Measurements from ENCODE around the gene FAM13B. TPM values are rescaled to one million over a fixed set of nuclear protein-coding genes. Genes with fewer than 3 reads are reported as not detected.
"Not testable (repeated sequence)": the region's sequence is repeated elsewhere in the genome, so short reads cannot be mapped to it uniquely, and the experiment has no call there.

The FAM13B gene
- total RNA-seq, 1 experiment from 2014 or later = 13.6 TPM

- BruUV-seq (replicated peaks); H3K9me2 ChIP-seq (ENCODE audit: insufficient read depth); H2AFZ ChIP-seq (ENCODE audit: low read depth, low read length, poor library complexity, severe bottlenecking); H3K9ac ChIP-seq (ENCODE audit: low read length); DNase-seq (ENCODE audit: low read depth, low spot score); intact Hi-C loops (cut with micrococcal nuclease); RAD21 ChIA-PET (ENCODE audit: low non-redundant PET in 1 of 2, low total read pairs in 2 of 2, uncharacterized antibody in 2 of 2, unreplicated experiment in 2 of 2); H3K4me3 ChIP-seq (replicated peaks in 1 of 2; ENCODE audit: low read depth in 1 of 2, low read length in 2 of 2); ATAC-seq; H3K36me3 ChIP-seq (ENCODE audit: control insufficient read depth in 1 of 2, insufficient read depth in 2 of 2, low read length in 2 of 2); H3K27ac ChIP-seq (ENCODE audit: low read depth, low read length); H3K4me2 ChIP-seq (ENCODE audit: low read length); POLR2A ChIA-PET; H3K27me3 ChIP-seq (ENCODE audit: insufficient read depth, low read length); H4K20me1 ChIP-seq (ENCODE audit: insufficient read depth); H3K9me3 ChIP-seq (ENCODE audit: control insufficient read depth in 1 of 2, insufficient read depth in 1 of 2, low read depth in 1 of 2, low read length in 2 of 2); CTCF ChIA-PET: not testable (repeated sequence)
- H3K79me2 ChIP-seq (ENCODE audit: insufficient read depth, low read length) = peaks cover 92% of the 10 kb centered on the region
- peaks cover 6 to 27% of the 10 kb centered on the region in 2 experiments for H3K4me1 ChIP-seq (ENCODE audit: control insufficient read depth in 1 of 2, insufficient read depth in 2 of 2, low read length in 2 of 2)
Observed at GRCh38 chr5:138028262-138028970, 4.5 kb downstream of the FAM13B start.

GRCh38 chr5:138026793-138027192 is 6.1 kb downstream of the FAM13B start:
- H3K9me2 ChIP-seq (ENCODE audit: insufficient read depth); ATAC-seq; H2AFZ ChIP-seq (ENCODE audit: low read depth, low read length, poor library complexity, severe bottlenecking); intact Hi-C loops (cut with micrococcal nuclease); H3K9ac ChIP-seq (ENCODE audit: low read length); H3K9me3 ChIP-seq (ENCODE audit: control insufficient read depth in 1 of 2, insufficient read depth in 1 of 2, low read depth in 1 of 2, low read length in 2 of 2); POLR2A ChIA-PET; DNase-seq (ENCODE audit: low read depth, low spot score); H3K27me3 ChIP-seq (ENCODE audit: insufficient read depth, low read length); H3K4me3 ChIP-seq (replicated peaks in 1 of 2; ENCODE audit: low read depth in 1 of 2, low read length in 2 of 2); H3K27ac ChIP-seq (ENCODE audit: low read depth, low read length); RAD21 ChIA-PET (ENCODE audit: low non-redundant PET in 1 of 2, low total read pairs in 2 of 2, uncharacterized antibody in 2 of 2, unreplicated experiment in 2 of 2); H4K20me1 ChIP-seq (ENCODE audit: insufficient read depth); H3K36me3 ChIP-seq (ENCODE audit: control insufficient read depth in 1 of 2, insufficient read depth in 2 of 2, low read length in 2 of 2); H3K4me2 ChIP-seq (ENCODE audit: low read length); BruUV-seq (replicated peaks): not testable (repeated sequence)
- Histone ChIP-seq H3K4me1 (ENCODE audit: control insufficient read depth in 1 of 2, insufficient read depth in 2 of 2, low read length in 2 of 2) (peaks cover 6 to 20% of the 10 kb centered on the region in 2 experiments), H3K79me2 (ENCODE audit: insufficient read depth, low read length) (peaks cover 100% of the 10 kb centered on the region)
- CTCF ChIA-PET = interaction anchor here (0.6 to 1.8 kb wide), 3 partner anchors 8 to 490 kb away, joined by 3 to 6 read pairs (median 3); no protein-coding TSS in a partner anchor

GRCh38 chr5:138025285-138025684 is 7.6 kb downstream of the FAM13B start:
- Histone ChIP-seq H3K9ac (ENCODE audit: low read length) (no peak overlapping the region), H4K20me1 (ENCODE audit: insufficient read depth) (no peaks in the 10 kb centered on the region; the same call in 1 of the 2 replicates)

More at GRCh38 chr5:138025285-138025684, 7.6 kb downstream of the FAM13B start:
- H3K36me3 ChIP-seq (ENCODE audit: control insufficient read depth in 1 of 2, insufficient read depth in 2 of 2, low read length in 2 of 2) = peaks cover 0 to 4% of the 10 kb centered on the region in 2 experiments; a peak in 1 of 4 replicates
- H3K9me3 ChIP-seq (ENCODE audit: control insufficient read depth in 1 of 2, insufficient read depth in 1 of 2, low read depth in 1 of 2, low read length in 2 of 2) = no peaks in the 10 kb centered on the region
- DNase-seq (ENCODE audit: low read depth, low spot score) = no peak
- BruUV-seq (replicated peaks) = no TSS peak
- no peak overlapping the region for H2AFZ ChIP-seq (ENCODE audit: low read depth, low read length, poor library complexity, severe bottlenecking)
- peaks cover 0 to 12% of the 10 kb centered on the region in 2 experiments; a peak in 1 of 4 replicates for H3K4me1 ChIP-seq (ENCODE audit: control insufficient read depth in 1 of 2, insufficient read depth in 2 of 2, low read length in 2 of 2)
- intact Hi-C loops (cut with micrococcal nuclease) = no loop called here
- H3K27me3 ChIP-seq (ENCODE audit: insufficient read depth, low read length) = no peaks in the 10 kb centered on the region
- peaks cover 100% of the 10 kb centered on the region for H3K79me2 ChIP-seq (ENCODE audit: insufficient read depth, low read length)
- H3K4me3 ChIP-seq (replicated peaks in 1 of 2; ENCODE audit: low read depth in 1 of 2, low read length in 2 of 2) = no peak overlapping the region
- no peak for ATAC-seq
- ChIA-PET RAD21 (ENCODE audit: low non-redundant PET in 1 of 2, low total read pairs in 2 of 2, uncharacterized antibody in 2 of 2, unreplicated experiment in 2 of 2) (no interaction called here), POLR2A (interaction anchor here (0.7 kb wide), 1 partner anchor 18 kb away, joined by 3 read pairs; no protein-coding TSS in a partner anchor), CTCF (no interaction called here)
- H3K9me2 ChIP-seq (ENCODE audit: insufficient read depth) = no peaks in the 10 kb centered on the region
- H3K27ac ChIP-seq (ENCODE audit: low read depth, low read length) = no peak overlapping the region
- TF ChIP-seq TCF7L2 (IDR thresholded peaks at IDR 0.05; ENCODE audit: borderline replicate concordance, extremely low read depth, insufficient read depth, insufficient read length) (no peak), ZBTB33 (IDR thresholded peaks at IDR 0.05; ENCODE audit: extremely low read depth, insufficient replicate concordance, low read length) (no peak), POLR2AphosphoS5 (IDR thresholded peaks at IDR 0.05; ENCODE audit: low read depth, low read length) (no peak), EZH2phosphoT487 (IDR thresholded peaks at IDR 0.05; ENCODE audit: borderline replicate concordance) (no peak), CBX3 (IDR thresholded peaks at IDR 0.05; ENCODE audit: low read depth) (no peak), MAX (IDR thresholded peaks at IDR 0.05) (no peak), SP1 (IDR thresholded peaks at IDR 0.05; ENCODE audit: low read depth) (no peak), SRF (IDR thresholded peaks at IDR 0.05; ENCODE audit: low read depth) (no peak), SIN3A (IDR thresholded peaks at IDR 0.05; ENCODE audit: low read depth) (no peak)
- H3K4me2 ChIP-seq (ENCODE audit: low read length) = no peak overlapping the region
